GM18498 (cell line): ENCODE measurements around the gene PRR12.

Experiments used
- ATAC-seq: cut with Tn5 transposase; IDR thresholded peaks from one replicate; pipeline ENCODE4 v1.9.1; 2021; ENCODE audit warnings: mild to moderate bottlenecking, moderate library complexity; ENCODE audit not compliant: unreplicated experiment

Gene PRR12, protein sequence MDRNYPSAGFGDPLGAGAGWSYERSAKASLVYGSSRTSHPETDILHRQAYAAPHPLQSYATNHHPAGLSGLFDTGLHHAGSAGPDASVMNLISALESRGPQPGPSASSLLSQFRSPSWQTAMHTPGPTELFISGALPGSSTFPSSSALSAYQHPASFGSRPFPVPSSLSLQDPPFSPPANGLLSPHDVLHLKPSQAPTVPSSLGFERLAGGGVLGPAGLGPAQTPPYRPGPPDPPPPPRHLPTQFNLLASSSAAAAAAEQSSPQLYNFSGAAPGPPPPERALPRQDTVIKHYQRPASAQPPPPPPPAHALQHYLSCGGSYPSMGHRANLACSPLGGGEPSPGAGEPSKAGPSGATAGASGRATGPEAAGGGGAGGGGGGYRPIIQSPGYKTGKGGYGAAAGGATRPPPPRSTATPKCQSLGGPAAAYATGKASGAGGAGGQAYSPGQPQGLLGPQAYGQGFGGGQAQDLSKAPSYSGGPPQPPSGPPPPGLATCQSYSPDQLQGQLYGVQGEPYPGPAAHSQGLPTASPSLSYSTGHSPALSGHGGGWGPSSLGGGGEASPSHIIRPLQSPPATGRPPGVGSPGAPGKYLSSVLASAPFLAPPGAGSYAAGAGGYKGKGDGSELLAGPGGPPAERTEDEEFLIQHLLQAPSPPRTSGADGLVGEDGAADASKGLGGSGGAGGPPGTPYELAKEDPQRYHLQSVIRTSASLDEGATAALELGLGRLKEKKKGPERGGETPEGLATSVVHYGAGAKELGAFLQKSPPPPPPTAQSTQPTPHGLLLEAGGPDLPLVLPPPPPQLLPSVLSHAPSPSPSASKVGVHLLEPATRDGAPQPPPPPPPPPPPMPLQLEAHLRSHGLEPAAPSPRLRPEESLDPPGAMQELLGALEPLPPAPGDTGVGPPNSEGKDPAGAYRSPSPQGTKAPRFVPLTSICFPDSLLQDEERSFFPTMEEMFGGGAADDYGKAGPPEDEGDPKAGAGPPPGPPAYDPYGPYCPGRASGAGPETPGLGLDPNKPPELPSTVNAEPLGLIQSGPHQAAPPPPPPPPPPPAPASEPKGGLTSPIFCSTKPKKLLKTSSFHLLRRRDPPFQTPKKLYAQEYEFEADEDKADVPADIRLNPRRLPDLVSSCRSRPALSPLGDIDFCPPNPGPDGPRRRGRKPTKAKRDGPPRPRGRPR (N-terminal part only)

DNA sequence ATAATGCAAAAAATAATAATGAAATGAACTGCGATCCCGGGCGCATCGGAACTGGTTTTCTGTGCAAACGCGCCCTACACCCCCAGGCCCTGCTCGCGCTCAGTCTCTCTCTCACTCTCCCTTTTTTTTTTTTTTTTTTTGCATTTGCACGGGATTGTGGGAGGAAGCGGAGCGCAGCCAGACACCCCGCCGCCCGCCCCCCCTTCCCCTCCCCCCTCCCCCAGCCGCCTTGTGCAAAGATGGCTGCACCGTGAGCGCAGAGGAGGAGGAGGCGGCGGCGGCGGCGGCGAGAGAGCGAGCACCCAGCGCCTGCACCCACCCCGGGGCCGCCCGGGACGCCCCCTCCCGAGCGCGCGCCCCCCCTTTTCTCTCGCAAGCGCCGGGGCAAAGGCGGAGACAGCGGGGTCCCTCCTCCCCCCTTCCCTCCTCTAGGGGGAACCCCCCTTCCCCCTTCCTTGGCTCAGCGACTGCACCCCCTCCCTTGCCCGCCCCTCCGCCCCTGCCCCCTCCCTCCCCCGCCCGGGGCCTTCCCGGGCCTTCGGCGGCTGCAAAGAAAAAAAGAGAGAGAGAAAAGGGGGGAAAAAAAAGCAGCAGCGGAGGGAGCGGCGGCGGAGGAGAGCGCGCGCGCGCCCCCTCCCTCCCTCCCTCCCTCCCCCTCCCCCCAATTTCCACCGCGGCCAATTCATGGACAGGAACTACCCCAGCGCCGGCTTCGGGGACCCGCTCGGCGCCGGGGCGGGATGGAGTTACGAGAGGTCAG, at the start of gene PRR12:
PRR12 (plus strand) TSS at position 212 of the 760 bp plus-strand sequence; CDS start at position 685, 473 bp downstream.
- ATAC-seq = no peak

DNA sequence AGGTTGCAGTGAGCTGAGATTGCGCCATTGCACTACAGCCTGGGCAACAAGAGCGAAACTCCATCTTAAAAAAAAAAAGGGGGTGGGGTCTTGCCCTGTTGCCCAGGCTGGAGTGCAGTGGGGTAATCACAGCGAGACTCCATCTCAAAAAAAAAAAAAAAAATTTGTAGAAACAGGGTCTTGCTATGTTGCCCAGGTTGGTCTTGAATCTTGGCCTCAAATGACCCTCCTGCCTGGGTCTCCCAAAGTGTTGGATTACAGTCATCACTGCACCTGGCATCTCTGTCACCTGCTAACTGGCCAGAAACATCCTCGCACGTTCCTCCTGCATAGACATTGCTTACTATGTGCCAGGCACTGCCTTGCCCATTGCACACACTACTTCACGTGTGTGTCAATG, 49.1 kb upstream of the PRR12 start:
- no peak for ATAC-seq

DNA sequence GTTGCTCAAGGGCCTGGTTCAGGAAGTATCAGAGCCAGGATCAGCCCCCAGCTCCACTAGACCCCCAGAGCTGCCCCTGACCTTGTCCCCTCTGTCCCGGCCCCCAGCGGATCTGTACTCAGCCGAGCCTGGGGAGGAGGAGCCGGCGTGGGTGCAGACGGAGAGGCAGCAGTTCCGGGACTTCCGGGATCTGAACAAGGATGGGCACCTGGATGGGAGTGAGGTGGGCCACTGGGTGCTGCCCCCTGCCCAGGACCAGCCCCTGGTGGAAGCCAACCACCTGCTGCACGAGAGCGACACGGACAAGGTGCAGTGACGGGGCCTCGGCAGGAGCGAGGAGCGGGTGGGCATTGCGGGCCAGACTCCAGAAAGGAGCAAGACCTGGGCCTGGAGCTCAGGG, 48.5 kb upstream of the PRR12 start:
- no peak for ATAC-seq

DNA sequence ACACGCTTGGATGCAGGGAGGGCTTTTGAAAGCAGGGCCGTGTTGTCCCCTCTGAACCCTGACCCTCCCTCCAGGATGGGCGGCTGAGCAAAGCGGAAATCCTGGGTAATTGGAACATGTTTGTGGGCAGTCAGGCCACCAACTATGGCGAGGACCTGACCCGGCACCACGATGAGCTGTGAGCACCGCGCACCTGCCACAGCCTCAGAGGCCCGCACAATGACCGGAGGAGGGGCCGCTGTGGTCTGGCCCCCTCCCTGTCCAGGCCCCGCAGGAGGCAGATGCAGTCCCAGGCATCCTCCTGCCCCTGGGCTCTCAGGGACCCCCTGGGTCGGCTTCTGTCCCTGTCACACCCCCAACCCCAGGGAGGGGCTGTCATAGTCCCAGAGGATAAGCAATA, 48.0 kb upstream of the PRR12 start:
- ATAC-seq = no peak

DNA sequence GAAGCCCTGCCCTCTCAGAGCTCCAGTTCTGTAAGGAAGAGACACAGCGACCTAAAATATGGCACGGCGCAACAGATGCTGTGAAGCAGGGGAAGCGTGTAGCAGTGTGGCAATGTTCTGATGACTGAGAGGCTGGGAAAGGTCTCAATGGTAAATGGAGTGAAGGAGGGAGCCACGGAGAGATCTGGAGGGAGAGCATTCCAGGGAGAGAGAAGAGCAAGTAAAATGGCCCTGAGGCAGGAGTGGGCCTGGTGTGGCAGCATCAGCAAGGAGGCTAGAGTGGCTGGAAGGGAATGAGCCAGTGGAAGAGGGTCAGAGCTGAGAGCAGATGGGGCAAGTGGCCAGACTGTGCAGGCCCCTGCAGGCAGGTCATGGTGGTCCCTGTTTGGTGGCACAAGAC, 46.8 kb upstream of the PRR12 start:
- no peak for ATAC-seq

DNA sequence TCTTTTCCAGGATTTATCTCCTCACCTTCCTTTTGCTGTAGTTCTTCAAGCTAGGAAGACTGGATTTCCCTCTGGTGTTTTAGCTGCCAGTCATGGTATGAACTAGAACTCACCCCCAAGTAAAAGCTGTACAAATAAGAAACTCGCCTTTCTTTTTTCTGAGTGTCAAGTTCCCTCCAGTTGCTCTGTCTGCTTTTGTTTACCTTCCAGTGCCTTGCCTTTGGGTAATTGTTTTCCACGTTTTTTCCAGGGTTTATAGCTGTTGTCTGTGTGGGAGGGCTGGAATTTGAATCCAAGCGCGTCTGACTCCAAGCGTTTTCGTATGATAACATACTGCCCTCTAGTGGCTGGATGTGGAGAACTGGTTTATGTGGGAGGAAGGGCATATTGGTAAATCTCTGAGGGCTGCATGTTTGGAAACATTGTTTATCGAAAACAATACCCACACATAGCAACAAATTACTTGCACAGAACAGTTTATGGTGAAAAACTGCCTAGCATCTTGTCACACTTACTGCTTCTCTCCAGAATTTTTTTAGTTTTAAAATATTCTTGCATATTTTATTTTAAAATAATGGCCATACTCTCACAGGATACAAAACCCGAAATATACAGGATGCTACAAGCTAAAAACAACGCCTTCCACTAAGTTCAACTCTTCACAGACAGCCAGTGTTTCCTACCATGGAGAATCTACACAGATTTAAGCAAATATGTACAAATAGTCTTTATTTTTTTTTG, 44.0 kb upstream of the PRR12 start:
- no peak for ATAC-seq

DNA sequence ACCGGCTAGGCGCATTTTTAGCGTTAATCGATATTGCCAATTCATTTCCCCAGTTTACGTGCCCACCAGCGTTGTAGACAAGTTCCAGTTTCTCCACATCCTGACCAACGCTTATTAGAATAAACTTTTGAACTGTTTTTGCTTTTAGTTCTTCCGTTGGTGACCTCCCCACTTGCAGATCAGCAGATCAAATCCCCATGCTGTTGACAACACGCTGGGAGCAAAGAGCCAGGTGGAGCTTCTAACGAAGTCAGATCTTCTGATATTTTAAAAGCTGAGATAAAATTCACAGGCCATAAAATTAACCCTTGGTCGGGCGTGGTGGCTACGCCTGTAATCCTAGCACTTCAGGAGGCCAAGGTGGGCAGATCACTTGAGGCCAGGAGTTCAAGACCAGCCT, 41.9 kb upstream of the PRR12 start:
- no peak for ATAC-seq

DNA sequence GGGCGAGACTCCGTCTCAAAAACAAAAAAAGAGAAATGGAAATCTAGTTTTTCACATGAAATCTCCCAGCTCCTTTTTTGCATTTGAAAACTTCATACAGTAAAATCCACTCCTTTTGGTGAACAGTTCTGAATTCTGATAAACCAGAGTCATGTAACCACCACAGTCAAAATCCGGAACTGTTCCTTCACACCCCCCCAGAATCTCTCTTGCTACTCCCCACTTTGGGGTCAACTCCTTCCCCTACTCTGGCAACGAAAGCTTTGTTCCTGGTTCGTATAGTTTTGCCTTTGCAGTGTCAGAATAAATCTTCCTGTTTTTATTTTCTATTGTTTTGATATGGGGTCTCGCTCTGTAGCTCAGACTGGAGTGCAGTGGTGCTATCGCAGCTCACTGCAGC, 39.5 kb upstream of the PRR12 start:
- no peak for ATAC-seq

DNA sequence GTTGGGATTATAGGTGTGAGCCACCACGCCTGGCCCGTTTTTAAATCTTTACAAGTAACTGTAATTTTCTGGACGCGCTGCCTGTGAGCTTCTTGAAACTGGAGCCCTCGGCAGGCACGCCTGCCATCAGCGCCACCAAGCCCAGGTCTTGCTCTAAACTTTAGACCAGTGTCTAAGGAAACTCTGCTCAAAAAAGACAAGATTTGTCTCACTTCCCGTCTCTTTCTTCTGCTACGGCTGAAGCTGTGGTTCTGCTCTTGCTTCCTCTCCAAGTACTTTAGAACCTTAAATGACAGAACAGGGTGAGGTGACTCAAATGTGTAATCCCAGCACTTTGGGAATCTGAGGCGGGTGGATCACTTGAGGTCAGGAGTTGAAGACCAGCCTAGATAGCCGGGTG, 38.2 kb upstream of the PRR12 start:
- no peak for ATAC-seq

DNA sequence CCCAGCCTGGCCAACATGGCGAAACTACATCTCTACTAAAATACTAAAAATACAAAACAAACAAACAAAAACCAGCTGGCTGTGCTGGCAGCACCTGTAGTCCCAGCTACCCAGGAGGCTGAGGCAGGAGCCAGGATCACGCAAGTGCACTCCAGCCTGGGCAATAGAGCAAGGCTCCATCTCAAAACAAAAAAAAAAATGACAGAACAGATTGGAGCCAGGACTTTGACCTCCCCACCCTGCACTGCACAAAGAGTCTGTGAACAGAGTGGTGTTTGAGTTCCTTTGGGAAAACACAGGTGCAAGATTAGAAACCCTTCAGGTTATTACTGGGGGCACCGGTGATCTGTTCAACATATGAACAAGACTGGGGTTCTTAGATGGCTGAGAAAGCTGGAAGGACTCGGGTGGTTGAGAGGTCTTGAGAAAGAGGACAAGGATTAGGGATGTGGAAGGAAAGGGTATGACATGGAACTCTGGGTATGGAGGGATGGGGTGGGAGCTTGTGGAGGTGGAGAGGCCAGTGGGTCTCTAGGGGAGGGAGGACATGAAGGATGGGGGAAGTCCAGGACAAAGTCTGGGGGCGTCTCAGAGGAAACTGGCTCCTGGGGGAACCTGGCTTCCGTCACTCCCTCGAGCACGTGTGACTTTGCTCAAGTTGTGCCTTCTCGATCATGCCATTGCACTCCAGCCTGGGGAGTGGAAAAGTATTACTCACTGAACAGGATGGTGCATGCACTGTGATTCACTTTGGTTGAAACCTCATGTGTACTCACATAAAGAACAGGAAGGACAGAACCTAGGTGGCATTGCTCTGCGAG, 37.3 kb upstream of the PRR12 start:
- ATAC-seq = no peak

DNA sequence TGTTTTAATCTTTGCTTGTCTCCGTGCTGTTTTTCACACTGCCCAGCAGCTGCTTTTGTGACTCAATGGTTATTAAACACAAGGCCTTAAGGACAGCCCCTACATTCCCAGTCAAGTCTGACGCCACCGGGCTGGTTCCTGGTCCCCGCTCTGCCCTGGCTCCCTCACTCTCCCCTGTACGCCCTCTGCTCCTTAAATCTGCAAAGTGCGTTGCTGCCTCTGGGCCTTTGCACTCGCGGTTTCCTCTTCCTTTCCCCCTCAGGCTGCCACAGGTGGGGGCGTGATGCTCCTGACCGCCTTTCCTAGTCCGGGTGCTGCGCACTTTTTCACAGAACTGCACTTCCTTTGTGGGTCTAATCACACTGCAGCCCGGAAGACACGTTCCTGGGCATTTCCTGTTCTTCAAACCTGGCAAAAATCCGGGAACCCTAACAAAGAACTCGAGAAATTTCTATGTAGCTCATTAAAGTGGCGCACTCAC, 36.2 kb upstream of the PRR12 start:
- ATAC-seq = no peak

DNA sequence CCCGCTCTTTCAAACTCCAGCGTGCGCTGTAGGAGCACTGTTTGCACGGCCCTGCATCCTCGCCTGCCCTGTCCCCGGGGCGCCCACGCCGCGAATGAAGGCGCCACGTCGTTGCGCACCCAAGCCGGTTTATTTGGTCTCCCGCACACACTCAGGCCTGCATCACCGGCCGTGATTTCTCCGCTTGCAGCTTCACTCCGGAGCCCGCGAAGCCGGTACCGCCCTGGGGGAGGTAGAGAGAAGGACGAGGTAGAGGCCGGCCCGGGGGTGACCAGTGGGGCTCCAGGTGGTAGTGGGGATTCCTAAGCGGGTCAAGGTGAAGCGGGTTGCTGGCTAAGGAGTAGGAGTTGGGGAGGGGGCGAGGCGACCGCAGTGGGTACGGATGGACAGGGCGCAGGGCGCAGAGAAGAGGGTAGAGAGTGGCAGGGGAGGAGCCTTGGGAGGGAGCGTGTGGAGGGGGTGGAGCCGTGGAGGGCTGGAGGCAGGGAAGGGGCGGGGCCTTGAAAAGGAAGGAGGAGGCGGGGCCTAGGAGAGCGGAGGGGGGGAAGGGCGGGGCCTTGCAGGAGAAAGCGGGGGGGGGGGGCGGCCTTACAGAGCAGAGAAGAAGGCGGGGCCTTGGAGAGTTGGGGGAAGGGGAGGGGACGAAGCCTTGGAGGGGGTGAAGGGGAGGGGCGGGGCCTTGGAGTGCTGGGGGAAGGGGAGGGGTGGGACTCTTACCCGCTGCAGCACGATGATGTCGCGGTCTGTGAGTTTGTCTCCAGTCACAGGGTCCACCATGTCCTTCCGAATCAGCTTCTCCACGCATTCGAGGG, 35.2 kb upstream of the PRR12 start:
- ATAC-seq = no peak

DNA sequence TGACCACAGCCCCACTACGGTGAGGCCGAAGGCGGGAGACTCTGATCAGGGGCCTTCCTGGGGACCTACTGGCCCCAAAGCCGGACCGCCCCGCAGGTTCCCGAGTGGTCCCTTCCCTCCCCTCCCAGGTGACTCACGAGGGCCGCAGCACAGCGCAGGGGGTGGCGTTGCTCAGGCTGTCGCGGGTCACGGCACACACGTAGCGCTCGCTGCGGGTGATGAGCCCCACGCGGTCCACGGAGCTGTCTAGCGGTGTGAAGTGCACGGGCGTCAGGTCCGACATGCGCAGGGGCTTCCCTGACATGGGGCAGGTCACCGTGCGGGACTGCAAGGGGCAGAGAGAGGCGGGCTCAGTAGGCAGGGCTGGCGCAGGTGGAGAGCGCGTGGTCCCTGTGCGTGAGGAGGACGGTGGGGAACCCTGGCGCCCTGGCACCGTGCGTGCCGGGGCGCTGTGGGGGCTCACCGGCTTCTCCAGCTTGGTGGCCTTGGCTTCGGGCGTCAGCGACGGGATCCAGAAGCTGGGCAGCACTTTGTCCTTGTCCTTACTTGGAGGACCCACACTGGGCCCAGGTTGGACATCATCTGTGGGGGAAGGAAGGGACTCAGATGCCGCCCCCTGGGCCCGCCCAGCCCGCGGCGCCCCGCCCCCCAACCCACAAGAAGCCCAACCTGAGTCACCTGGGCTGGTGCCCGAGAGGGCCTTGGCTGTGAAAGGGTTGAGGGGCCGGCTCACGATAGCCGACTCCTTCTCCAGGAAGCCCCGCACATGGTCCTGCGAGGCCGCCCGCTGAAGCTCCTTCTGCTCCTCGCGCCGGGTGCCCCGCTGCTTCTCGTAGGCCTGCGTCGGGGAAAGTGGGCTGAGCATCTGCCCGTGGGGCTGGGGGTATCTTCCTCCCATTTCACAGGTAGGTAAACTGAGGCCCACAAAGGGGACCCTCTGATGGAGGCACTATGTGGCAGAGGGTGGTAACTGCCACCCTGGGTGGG, 34.3 kb upstream of the PRR12 start:
- no peak for ATAC-seq

DNA sequence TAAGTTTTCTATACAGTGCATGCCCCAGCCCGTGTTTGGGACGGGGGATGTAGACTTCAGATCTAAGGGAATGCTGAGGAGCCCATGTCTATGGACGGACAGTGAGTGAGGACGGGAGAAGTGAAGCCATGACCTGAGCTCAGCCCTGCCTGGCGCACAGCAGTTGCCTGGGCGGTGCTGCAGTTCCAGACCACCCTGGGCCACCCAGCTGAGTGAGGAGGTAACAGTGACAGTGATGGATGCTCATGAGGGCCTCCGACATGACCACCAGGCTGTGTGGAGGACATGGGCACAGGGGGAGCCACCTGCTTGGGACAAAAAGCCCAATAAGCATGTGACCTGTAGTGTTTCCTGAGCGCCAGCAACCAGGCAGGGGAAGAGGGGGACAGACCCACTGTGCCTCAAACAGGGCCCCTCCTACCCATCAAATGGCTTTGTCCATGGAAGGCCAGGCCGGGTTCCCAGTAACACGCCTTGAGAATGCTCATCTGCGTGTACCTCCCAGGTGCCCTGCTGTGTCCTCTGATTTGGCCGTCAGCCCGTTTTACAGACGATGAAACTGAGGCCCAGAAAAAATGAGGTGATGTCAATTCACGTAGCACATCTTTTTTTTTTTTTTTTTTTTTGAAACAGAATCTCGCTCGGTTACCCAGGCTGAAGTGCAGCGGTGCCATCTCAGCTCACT, 33.2 kb upstream of the PRR12 start:
- no peak for ATAC-seq

DNA sequence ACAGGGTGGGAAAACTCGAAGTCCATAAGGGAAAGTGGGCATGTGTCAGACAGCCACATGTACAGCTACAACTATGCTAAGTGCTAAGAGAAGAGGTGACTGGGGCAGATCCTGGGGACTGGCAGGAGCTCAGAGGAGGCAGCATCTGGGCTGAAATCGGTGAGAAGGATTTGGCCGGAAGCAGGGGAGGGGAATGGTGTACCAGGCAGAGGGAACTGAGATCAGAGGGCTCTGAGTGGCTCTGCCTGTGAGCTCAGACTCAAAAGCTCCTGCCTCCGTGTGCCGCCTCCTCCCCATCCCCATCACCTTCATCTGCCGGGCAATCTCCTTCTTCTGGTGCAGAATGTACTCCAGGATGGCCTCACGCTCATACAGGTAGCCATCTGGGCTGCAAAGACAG, 32.4 kb upstream of the PRR12 start:
- no peak for ATAC-seq

DNA sequence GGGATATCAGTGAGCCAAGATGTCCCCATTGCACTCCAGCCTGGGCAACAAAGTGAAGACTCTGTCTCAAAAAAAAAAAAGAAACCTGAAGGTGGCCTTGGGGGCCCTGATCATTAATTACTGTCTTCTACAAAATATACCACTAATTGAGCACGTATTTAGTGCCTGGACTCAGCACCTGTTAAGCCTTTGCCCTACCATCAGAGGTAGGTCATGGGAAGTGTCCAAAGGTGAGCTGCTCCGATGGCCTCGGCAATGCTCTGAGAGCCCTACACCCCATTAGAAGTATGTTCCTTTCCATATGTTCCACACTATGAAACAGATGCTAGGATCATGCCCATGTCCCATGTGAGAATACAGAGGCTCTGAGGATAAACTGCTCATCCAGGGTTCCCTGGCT, 31.5 kb upstream of the PRR12 start:
- no peak for ATAC-seq
